Dermis lymphatic vessel endothelial cell (primary cell): ENCODE data around the gene SGF29. TPM values are rescaled to one million over a fixed set of nuclear protein-coding genes. Genes with fewer than 3 reads are reported as not detected.

Source experiments
- total RNA-seq: library from RNA; depleted of rRNA; stranded (reverse); fragments of >200 nt; gene quantifications from 2 replicates; pipeline ENCODE4 v1.2.1, GENCODE V29; 2014

SGF29 gene
- 8.9 and 9.1 TPM in 2 replicates for total RNA-seq

DNA sequence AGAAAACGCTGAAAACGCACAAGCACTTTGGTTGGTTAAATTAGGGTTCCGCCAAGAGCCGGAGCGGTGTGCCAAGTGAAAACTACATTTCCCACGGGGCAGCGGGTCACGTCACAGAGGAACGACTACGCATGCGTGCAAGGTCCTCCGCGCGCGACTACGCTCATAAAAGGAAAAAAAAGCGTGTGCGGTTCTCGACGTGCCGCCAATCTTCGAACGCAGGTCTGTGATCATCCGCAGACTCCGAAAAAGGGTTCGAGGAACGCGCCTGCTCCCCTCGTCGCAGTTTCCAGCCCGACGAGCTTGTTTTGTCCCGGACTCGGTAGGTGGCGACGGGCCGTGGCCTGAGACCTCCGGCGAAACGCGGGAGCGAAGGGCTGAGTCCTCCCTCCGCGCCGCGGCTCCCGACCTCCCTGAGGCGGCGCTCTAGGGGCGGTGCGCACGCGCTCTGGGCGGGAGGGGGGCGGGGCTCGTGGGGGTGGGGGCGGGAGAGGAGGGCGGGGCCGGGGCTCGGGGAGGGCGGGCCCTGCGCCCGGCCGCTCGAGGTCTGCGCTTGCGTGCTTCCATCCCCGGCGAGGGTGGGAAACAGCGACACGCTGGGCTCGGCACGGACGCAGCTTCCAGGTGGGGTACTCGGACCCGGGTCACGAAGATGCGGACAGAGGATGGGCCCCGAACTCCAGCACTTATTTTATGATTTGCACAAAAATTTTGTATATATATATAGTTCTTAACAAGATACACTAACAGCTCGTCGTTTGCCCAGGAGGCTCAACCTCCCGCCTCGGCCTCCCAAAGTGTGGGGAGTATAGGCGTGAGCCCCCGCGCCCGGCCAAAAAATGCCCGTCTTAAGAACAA is at the start of gene SGF29:
TSS of gene SGF29 (plus strand) at position 145 of the 858 bp plus-strand sequence. CDS start 27,150 bp downstream, outside the sequence.

DNA sequence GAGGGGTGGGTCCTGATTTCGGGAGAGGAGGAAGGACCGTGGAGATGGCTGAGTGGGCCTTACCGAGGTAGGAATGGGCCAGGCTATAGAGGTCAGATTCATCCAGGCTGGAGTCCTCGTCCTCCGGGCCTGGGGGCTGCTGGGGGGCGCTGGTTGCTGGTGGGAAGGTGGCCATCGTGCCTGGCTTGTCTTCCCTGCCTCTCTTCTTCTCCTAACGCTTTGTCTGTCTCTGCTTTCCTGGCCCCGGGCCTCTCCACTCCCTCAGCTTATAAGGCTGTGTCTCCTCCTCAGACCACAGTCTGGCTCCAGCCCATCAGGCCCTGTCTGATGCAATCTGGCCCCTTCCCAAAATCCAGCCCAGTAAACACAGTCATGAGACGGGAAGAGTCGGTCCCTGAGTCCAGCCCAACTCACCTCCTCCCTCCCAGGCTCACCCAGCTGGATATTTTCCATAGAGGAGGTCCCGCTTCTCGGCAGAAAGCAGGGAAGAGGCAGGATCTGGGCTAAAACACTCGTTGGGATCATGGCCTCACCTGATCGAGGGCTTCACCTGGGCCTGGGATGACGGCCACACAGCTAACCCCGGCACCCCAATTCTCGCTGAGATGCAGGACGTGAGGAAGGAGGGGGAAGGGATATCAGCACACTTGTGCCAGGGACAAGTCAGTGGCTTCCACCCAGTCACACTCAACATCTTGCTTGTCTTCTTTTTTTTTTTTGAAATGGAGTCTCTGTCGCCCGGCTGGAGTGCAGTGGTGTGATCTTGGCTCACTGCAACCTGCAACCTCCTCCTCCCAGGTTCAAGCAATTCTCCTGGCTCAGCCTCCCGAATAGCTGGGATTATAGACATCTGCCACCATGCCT is 14.8 kb upstream of the SGF29 start, which contains the start of gene NUPR1:
TSS of gene NUPR1 (minus strand) at position 242 of the 864 bp plus-strand sequence. CDS start at position 175, 67 bp downstream.

DNA sequence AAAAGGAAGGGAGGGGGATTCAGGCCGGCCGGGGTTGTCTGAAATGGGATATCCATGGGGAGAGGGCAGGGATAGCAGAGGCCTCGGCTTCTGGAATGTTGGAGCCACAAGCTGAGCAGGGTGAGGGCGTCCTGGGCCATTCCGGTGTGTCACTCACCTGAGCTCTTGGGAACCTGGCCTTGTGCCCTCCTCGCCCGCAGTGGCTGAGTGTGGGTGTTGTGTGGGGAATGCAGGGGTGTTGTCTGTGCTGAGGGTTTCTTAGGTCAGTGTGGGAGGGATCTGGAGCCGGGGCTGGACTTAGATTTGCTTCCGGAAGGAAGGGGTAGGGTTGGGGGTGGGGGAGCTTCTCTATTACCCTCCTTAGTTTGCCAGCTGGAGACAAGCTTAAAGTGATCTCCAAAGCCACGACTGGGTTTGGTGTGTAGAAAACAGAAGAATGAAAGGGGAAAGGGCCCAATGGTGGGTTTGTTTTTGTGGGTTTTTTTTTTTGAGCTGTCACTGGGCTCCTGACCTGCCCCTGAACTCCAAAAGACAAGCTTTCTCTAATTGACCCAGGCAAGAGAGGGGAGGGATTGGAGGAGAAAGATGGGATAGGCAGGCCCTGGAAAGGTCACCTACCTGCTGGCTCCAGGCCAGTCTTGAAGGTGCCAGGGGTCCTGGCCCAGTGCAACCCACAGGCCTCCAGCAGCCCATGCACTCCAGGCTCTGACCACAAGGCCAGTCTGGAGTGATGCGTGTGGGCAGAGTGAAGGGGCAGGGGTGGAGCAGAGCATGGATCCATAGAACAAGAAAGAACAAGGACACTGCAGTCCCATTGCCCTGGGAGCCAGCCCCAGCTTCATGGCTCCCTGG is 43.3 kb downstream of the SGF29 start, which contains the start of gene SULT1A2:
TSS of gene SULT1A2 (minus strand) at position 211 of the 852 bp plus-strand sequence. CDS start 1,120 bp downstream, outside the sequence.

DNA sequence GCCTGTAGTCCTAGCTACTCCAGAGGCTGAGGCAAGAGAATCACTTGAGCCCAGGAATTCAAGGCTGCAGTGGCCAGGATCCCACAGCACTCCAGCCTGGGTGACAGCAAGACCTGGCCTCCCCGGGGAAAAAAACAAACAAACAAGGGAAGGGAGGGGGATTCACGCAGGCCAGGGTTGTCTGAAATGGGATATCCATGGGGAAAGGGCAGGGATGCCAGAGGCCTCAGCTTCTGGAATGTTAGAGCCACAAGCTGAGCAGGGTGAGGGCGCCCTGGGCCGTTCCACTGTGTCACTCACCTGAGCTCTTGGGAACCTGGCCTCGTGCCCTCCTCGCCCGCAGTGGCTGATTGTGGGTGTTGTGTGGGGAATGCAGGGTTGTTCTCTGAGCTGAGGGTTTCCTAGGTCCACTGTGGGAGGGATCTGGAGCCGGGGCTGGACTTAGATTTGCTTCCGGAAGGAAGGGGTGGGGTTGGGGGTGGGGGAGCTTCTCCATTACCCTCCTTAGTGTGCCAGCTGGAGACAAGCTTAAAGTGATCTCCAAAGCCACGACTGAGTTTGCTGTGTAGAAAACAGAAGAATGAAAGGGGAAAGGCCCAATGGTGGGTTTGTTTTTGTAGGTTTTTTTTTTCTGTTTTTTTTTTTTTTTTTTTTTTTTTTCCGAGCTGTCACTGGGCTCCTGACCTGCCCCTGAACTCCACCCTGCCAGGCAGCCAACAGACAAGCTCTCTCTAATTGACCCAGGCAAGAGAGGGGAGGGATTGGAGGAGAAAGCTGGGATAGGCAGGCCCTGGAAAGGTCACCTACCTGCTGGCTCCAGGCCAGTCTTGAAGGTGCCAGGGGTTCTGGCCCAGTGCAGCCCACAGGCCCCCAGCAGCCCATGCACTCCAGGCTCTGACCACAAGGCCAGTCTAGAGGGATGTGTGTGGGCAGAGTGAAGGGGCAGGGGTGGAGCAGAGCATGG is 56.2 kb downstream of the SGF29 start, which contains the start of gene SULT1A1:
TSS of gene SULT1A1 (minus strand) at position 414 of the 964 bp plus-strand sequence. CDS start 1,189 bp downstream, outside the sequence.

DNA sequence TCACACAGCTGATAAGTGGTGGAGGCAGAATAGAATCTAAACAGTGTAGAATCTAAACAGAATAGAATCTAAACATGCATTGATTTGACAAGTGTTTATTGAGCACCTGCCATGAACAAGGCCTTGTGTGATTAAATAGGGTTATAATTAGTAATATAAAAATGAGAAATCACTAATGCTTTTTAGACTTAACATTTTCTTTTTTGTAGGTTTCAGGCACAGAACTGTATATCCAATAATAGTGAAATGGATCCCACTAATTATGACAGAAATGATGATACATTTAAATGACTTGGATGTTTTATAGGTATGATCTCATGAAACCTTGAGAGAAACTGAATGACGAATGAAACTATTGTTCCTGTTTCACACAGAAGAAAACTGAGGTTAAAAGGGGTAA is 84.0 kb downstream of the SGF29 start, which contains the start of gene NPIPB8:
TSS of gene NPIPB8 (plus strand) at position 301 of the 400 bp plus-strand sequence. CDS start 296 bp downstream, outside the sequence.

Other genes starting within 250 kb of the SGF29 start
- 0.43 TPM in 1 of 2 replicates, not detected in the other for gene NPIPB6, start 190.4 kb upstream of the SGF29 start, total RNA-seq
- gene EIF3CL, start 150.1 kb upstream of the SGF29 start, total RNA-seq, result 96.3 and 103 TPM in 2 replicates
- not detected in 2 replicates for gene NPIPB7, start 81.6 kb upstream of the SGF29 start, total RNA-seq
- gene CLN3, start 61.8 kb upstream of the SGF29 start, total RNA-seq, result 16.2 and 18.4 TPM in 2 replicates
- gene APOBR, start 59.3 kb upstream of the SGF29 start, total RNA-seq, result under 0.01 TPM in 2 replicates
- not detected in 2 replicates for gene IL27, start 47.1 kb upstream of the SGF29 start, total RNA-seq
- 4.0 and 5.3 TPM in 2 replicates for gene NUPR1, start 14.9 kb upstream of the SGF29 start, total RNA-seq
- not detected in 2 replicates for gene SULT1A2, start 43.1 kb downstream of the SGF29 start, total RNA-seq
- 0.87 and 3.2 TPM in 2 replicates for gene SULT1A1, start 56.1 kb downstream of the SGF29 start, total RNA-seq
- gene NPIPB8, start 84.1 kb downstream of the SGF29 start, total RNA-seq, result 0.22 and 0.34 TPM in 2 replicates
- gene EIF3C, start 157.5 kb downstream of the SGF29 start, total RNA-seq, result 197 and 204 TPM in 2 replicates
- 0.87 and 1.7 TPM in 2 replicates for gene NPIPB9, start 197.9 kb downstream of the SGF29 start, total RNA-seq